GM19025 (cell line): ENCODE measurements around the gene MSL1.
"Not testable (repeated sequence)": the region's sequence is repeated elsewhere in the genome, so short reads cannot be mapped to it uniquely, and the experiment has no call there.

Experiments
- ATAC-seq: cut with Tn5 transposase; IDR thresholded peaks from one replicate; pipeline ENCODE4 v1.9.1; 2021; ENCODE audit warnings: mild to moderate bottlenecking, low read depth, moderate library complexity; ENCODE audit not compliant: unreplicated experiment

The MSL1 gene

GRCh38 chr17:40122999-40123810 lies 1.4 kb downstream of the MSL1 start:
- ATAC-seq = no peak

- no peak for ATAC-seq
Observed at GRCh38 chr17:40123811-40124114, 2.0 kb downstream of the MSL1 start.

- ATAC-seq = no peak
Observed at GRCh38 chr17:40124279-40125141, 2.7 kb downstream of the MSL1 start.

- no peak for ATAC-seq
Observed at GRCh38 chr17:40129498-40129897, 7.7 kb downstream of the MSL1 start.

- no peak for ATAC-seq
Observed at GRCh38 chr17:40130352-40131042, 8.7 kb downstream of the MSL1 start.

GRCh38 chr17:40134184-40134583 lies 12.4 kb downstream of the MSL1 start:
- no peak for ATAC-seq

GRCh38 chr17:40135817-40136216 lies 14.0 kb downstream of the MSL1 start:
- no peak for ATAC-seq

GRCh38 chr17:40139566-40140058 lies 17.8 kb downstream of the MSL1 start:
- ATAC-seq = no peak

- not testable (repeated sequence) for ATAC-seq
Observed at GRCh38 chr17:40143166-40143565, 21.4 kb downstream of the MSL1 start.

GRCh38 chr17:40145476-40145875 lies 23.7 kb downstream of the MSL1 start:
- no peak for ATAC-seq

GRCh38 chr17:40148527-40148926 lies 26.8 kb downstream of the MSL1 start:
- ATAC-seq = no peak

GRCh38 chr17:40150276-40150675 lies 28.5 kb downstream of the MSL1 start:
- no peak for ATAC-seq

- no peak for ATAC-seq
Observed at GRCh38 chr17:40151414-40151963, 29.7 kb downstream of the MSL1 start.

- no peak for ATAC-seq
Observed at GRCh38 chr17:40153603-40154236, 31.9 kb downstream of the MSL1 start.

- no peak for ATAC-seq
Observed at GRCh38 chr17:40157973-40158372, 36.2 kb downstream of the MSL1 start.

GRCh38 chr17:40158438-40159013 lies 36.8 kb downstream of the MSL1 start:
- no peak for ATAC-seq

- no peak for ATAC-seq
Observed at GRCh38 chr17:40159456-40159855, 37.7 kb downstream of the MSL1 start.

- ATAC-seq = no peak
Observed at GRCh38 chr17:40167685-40168261, 46.0 kb downstream of the MSL1 start.

- no peak for ATAC-seq
Observed at GRCh38 chr17:40168262-40168832, 46.6 kb downstream of the MSL1 start.
